ENCODE measurements around the gene MOXD1.

The MOXD1 gene

GRCh38 chr6:132390017-132390416 lies 11.3 kb downstream of the MOXD1 start:
- no peak for TF ChIP-seq POLR2A (IDR thresholded peaks at IDR 0.05; ENCODE audit: low read depth, low read length)
- DNase-seq (ENCODE audit: insufficient read length, low spot score) (no peak), FAIRE-seq (no peak)

GRCh38 chr6:132388291-132388690 lies 13.0 kb downstream of the MOXD1 start:
- FAIRE-seq = no peak
- DNase-seq (ENCODE audit: insufficient read length, low spot score) = no peak
- no peak for TF ChIP-seq POLR2A (IDR thresholded peaks at IDR 0.05; ENCODE audit: low read depth, low read length)

- DNase-seq (ENCODE audit: insufficient read length, low spot score) (no peak), FAIRE-seq (peak; percentile 48)
Measured at GRCh38 chr6:132382630-132383175, 18.6 kb downstream of the MOXD1 start.

GRCh38 chr6:132381381-132381780 lies 19.9 kb downstream of the MOXD1 start:
- TF ChIP-seq POLR2A (IDR thresholded peaks at IDR 0.05; ENCODE audit: low read depth, low read length) = no peak
- DNase-seq (ENCODE audit: insufficient read length, low spot score) = no peak
- no peak for FAIRE-seq

More at GRCh38 chr6:132382630-132383175, 18.6 kb downstream of the MOXD1 start:
- TF ChIP-seq POLR2A (IDR thresholded peaks at IDR 0.05; ENCODE audit: low read depth, low read length) = no peak

GRCh38 chr6:132380358-132381029 lies 20.8 kb downstream of the MOXD1 start:
- DNase-seq (ENCODE audit: insufficient read length, low spot score) = no peak
- FAIRE-seq = no peak
- TF ChIP-seq POLR2A (IDR thresholded peaks at IDR 0.05; ENCODE audit: low read depth, low read length) = no peak

GRCh38 chr6:132369526-132369925 lies 31.7 kb downstream of the MOXD1 start:
- DNase-seq (ENCODE audit: insufficient read length, low spot score) (no peak), FAIRE-seq (peak; percentile 93)
- TF ChIP-seq POLR2A (IDR thresholded peaks at IDR 0.05; ENCODE audit: low read depth, low read length) = no peak

GRCh38 chr6:132368916-132369481 lies 32.3 kb downstream of the MOXD1 start:
- TF ChIP-seq POLR2A (IDR thresholded peaks at IDR 0.05; ENCODE audit: low read depth, low read length) = no peak
- DNase-seq (ENCODE audit: insufficient read length, low spot score) (no peak), FAIRE-seq (no peak)

- DNase-seq (ENCODE audit: insufficient read length, low spot score) (no peak), FAIRE-seq (no peak)
- no peak for TF ChIP-seq POLR2A (IDR thresholded peaks at IDR 0.05; ENCODE audit: low read depth, low read length)
Measured at GRCh38 chr6:132365281-132365907, 35.9 kb downstream of the MOXD1 start.

GRCh38 chr6:132364306-132365074 lies 36.8 kb downstream of the MOXD1 start:
- TF ChIP-seq POLR2A (IDR thresholded peaks at IDR 0.05; ENCODE audit: low read depth, low read length) = no peak
- FAIRE-seq (no peak), DNase-seq (ENCODE audit: insufficient read length, low spot score) (no peak)

GRCh38 chr6:132362442-132363185 lies 38.7 kb downstream of the MOXD1 start:
- DNase-seq (ENCODE audit: insufficient read length, low spot score) (no peak), FAIRE-seq (no peak)
- no peak for TF ChIP-seq POLR2A (IDR thresholded peaks at IDR 0.05; ENCODE audit: low read depth, low read length)

- no peak for TF ChIP-seq POLR2A (IDR thresholded peaks at IDR 0.05; ENCODE audit: low read depth, low read length)
- FAIRE-seq (no peak), DNase-seq (ENCODE audit: insufficient read length, low spot score) (no peak)
Measured at GRCh38 chr6:132361101-132361500, 40.2 kb downstream of the MOXD1 start.

- FAIRE-seq (no peak), DNase-seq (ENCODE audit: insufficient read length, low spot score) (no peak)
- no peak for TF ChIP-seq POLR2A (IDR thresholded peaks at IDR 0.05; ENCODE audit: low read depth, low read length)
Measured at GRCh38 chr6:132359886-132360285, 41.4 kb downstream of the MOXD1 start.

GRCh38 chr6:132357120-132357519 lies 44.2 kb downstream of the MOXD1 start:
- DNase-seq (ENCODE audit: insufficient read length, low spot score) (no peak), FAIRE-seq (no peak)

More at GRCh38 chr6:132357120-132357519, 44.2 kb downstream of the MOXD1 start:
- TF ChIP-seq POLR2A (IDR thresholded peaks at IDR 0.05; ENCODE audit: low read depth, low read length) = no peak
